ENCODE results near the gene COQ9.
"Not testable (repeated sequence)": the region's sequence is repeated elsewhere in the genome, so short reads cannot be mapped to it uniquely, and the experiment has no call there.

Gene COQ9

DNA sequence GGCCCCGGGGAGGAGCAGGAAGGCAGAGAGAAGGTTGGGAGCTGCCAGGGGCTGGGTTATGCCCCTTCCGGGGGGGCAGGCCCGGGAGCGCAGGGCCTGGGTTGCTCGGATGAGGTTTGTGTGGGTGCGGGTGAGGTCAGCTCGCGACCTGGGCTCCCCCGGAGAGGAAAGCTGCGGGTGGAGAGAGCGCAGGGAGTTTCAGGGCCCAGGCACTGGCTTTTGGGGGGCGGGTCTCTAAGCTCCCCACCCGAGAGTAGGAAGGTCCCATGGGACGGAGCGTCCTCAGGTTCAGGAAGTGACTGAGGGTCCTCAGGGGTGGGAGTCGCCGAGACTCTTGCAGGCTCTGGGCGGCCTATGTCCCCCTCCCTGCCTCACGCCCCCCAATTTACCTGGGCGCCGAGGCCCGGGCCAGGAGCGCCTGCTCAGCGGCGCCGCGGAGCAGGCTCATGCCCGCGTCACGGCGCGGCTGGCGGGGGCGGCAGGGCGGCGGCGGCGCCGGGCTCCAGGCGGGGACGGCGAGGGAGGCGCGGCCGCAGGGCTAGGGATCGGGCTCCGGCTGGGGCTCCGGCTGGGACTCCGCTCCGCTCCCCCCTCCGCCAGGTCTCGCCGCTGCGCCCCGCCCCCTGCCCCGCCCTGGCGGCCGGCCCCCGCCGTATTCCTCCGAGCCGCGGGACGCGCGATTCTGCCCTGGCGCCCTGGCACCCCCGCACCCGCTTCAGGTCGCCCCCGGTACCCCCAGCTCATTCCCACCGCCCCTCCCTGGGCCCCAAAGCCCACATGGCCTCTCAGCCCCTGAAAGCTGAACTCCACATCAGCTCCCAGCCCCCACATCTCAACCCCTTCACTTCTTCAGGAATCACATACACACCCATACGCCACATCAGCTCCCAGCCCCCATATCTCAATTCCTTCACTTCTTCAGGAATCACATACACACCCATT lies 38.9 kb downstream of the COQ9 start, which contains the start of gene DOK4:
TSS of gene DOK4 (minus strand) at position 578 of the 942 bp plus-strand sequence. CDS start 6,986 bp downstream, outside the sequence.
- DNase-seq (ENCODE audit: low read depth), result peak; percentile 68

GRCh38 chr16:57486858-57487834 lies 39.9 kb downstream of the COQ9 start:
- no peak for DNase-seq (ENCODE audit: low read depth)

GRCh38 chr16:57489229-57489628 lies 42.0 kb downstream of the COQ9 start:
- DNase-seq (ENCODE audit: low read depth), result no peak

DNA sequence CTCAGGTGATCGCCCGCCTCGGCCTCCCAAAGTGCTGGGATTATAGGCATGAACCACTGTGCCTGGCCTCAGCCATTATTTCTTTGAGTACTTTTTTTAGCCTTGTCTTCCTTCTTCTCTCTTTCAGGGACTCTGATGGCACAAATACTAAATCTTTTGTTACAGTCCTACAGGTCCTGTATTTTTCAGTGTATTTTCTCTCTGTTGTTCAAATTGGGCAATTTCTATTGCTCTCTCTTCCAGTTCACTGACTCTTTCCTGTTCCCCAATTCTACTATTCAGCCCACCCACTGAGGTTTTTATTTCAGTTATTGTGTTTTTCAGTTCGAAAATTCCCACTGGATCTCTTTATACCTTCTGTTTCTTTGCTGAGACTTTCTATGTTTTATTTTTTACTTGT lies 46.5 kb downstream of the COQ9 start:
- DNase-seq (ENCODE audit: low read depth), result no peak

DNA sequence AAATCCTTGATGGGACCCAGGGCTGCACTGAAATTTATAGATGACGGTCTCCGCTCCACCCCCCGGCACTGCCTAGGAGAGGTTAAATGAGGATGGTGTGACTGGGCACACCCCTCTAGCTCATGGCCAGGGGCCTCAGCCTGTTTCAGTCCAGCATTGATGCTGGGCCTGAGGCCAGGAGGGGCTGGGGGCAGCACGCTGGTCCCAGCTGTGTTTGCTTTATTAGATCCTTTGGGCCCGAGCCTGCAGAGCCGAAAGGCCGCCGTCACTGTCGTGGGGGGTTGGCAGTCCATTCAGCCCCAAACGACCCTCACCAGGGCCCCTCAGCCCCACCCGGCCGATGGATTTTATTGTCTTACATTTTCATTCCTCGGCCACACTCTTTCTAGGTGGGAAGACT lies 49.8 kb downstream of the COQ9 start:
- no peak for DNase-seq (ENCODE audit: low read depth)

DNA sequence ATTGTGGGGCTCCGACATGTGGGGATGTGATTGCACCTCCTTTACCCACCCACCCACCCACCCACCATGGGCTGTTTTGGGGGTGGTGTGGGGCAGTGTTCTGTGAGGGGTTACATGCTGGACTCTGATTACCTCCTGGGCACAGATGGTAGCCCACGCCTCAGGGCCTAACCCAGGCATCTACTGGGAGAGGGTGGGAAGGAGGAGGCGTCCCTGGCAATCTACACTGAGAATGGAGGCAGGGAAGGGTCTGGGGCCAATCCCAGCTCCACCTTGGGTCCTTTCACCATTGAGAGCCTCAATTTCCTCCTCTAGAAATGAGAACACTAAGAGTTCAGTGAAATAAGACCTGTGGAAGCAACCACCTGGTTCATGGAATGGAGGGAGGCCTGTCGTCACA lies 50.8 kb downstream of the COQ9 start:
- no peak for DNase-seq (ENCODE audit: low read depth)

GRCh38 chr16:57499941-57500340 lies 52.7 kb downstream of the COQ9 start:
- not testable (repeated sequence) for DNase-seq (ENCODE audit: low read depth)

DNA sequence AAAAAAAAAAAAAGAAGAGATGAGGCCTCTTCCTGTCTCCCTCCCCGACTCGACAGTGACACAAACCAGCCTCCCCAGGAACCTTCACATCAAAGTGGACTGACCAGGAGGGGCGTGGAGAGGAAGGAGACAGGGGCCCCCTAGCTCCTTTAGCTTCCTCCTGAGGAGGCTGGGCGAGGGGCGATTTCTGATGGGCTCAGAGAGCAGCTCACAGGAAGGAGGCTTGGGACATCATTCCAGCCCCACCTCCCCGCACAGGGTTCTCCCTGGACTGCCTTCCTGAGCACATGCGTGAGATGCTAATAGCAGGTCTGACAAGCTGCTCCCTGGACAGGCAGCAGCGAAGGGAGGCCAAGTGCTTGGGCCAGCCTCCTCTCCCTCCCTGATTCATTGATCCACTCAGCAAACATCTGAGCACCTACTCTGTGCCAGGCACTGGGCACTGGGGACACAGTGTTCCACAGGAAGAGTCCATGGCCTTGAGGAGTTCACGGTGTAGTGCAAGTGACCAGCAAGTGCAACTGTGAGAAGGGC lies 53.4 kb downstream of the COQ9 start:
- DNase-seq (ENCODE audit: low read depth), result no peak

GRCh38 chr16:57501492-57501891 lies 54.2 kb downstream of the COQ9 start:
- no peak for DNase-seq (ENCODE audit: low read depth)

DNA sequence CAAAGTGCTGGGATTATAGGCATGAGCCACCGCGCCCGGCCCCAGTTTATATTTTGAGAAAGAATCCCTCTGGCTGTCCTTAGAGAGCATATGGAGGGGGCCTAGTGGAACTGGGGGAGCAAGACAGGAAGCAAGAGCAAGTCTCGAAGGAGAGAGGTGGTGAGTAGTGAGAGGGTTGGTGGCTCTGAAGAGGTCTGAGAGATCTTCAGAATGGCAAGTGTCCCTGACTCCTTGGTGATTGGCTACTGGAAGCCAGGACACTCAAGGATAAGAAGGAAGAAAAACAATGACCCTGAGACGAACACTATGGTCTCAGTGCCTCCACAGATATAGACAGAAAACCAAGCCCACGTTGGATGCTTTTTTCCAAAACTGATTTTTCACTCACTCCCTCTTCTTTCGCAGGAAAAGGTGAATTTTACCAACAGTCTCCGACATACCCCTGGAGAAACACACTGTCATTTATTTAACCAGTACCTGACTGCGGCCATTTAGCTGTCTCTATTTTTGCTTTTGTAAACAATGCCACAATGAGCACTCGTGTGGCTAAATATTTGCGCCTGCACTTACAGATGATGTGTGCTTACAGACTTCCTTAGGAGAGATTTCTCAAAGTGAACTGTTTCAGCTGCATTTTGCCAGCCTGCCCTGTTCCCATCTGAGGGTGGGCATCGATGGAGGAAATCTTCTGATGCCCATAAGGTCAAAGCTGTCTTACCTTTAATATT lies 54.9 kb downstream of the COQ9 start:
- DNase-seq (ENCODE audit: low read depth), result no peak

GRCh38 chr16:57503366-57503765 lies 56.1 kb downstream of the COQ9 start:
- no peak for DNase-seq (ENCODE audit: low read depth)

DNA sequence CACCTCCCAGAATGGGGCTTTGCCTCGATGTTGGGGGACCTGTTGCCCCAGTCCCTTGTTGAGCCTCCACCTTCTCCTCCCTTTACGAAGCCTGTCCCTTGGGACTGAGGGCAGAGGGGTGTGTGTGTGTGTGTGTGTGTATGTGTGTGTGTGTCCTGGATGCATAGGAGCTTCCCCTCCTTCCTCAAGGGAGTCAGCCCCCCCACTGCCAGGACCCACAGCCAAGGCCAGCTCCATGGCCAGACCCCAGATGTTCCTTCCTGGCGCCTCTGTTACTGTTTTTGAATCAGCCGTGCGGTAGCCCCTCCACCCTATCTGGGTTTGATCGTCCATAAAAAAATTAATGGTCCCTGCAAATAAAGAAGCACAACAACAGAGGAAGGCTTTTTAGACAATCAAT lies 56.7 kb downstream of the COQ9 start:
- DNase-seq (ENCODE audit: low read depth), result no peak

GRCh38 chr16:57504491-57504890 lies 57.2 kb downstream of the COQ9 start:
- no peak for DNase-seq (ENCODE audit: low read depth)

GRCh38 chr16:57505169-57505568 lies 57.9 kb downstream of the COQ9 start:
- no peak for DNase-seq (ENCODE audit: low read depth)

DNA sequence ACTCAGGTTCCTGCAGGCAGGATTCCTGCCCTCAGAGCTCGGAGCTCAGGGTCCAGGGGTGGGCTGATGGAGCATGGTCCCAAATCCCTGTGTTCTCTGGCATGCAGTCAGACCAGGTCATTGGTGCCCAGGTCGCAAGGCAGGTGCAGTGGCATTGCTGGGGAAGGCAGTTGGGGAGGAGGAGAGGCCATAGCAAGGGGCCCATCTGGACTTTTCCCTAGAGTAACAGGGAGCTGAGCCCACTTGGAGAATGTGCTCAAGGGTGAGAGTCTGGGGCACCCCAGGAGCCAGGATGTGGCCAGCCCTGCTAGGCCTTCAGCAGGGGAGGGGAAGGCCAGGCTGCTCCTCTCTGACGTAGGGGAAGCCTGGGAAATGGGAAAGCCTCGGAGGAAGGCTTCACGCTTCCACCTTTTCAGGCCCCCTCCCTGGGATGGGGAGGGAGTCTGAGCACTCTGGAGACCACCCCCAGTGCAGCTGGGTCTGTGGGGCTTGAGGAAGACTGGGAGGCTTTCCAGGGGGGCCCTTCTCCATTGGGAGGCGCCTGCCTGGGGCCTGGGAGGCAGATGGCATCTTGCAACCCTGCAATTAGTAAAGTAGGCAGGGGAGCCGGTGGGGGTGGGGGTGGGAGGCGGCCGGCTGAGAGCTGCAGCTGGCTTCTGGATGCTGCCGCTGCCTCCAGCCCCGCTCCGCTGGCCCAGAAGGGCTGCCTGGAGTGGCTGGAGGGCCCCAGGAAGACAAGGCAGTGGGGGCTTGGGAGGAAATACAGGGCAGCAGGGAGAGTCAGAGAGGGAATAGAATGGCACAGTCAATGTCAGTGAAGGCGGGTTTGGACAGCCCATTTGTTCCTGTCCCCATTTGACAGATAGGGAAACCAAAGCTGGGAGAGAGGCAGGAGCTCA lies 60.1 kb downstream of the COQ9 start:
- DNase-seq (ENCODE audit: low read depth), result no peak

DNA sequence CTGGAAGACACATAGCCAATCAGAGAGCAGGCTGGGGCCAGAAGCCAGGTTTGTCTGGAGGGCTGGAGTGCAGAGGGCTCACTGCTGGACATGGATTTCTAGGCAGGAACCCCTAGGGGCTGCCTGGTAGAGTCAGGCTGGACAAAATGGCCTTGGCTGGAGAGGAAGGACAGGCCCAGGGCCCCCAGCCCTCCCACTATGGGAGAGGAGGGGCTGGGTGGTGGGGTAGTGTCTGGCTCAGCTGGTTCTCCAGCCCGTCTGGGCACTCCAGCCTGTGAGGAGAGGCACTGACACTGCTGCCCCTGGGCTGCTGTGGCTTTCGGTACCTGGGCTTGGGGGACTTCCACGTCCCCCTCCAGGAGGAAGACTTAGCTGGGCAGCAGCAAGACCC lies 60.8 kb downstream of the COQ9 start:
- no peak for DNase-seq (ENCODE audit: low read depth)

DNA sequence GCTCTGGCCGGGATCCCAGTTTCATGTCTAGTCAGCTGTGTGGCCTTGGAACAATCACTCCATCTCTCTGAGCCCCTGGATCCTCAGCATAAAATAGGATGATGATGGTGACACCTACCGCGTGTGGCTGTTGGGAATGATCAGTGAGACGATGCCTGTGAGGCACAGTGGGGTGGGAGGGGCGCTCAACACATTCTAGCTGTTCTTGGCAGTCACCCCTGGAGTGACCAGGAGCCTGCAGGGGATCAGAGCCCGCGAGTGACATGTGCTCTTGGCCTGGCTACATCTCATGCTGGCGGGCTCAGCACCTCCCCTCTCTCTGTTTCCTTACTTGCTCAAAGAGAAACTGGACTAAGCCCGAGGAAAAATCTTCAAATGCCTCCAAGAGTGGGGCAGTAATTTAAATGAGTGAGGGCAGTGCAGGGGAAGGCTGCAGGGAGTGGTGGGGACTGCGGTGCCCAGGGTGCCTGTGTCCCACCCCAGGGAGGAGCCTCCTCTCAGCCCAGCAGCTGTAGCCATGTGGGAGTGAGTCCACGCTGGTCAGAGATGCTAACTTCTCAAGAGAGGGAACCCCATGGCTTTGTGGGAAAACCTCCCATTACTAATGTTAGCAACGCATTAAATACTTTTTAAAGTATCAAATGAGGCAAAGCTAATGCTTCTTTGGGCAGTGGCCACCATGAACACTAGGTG lies 62.1 kb downstream of the COQ9 start:
- DNase-seq (ENCODE audit: low read depth), result no peak

- DNase-seq (ENCODE audit: low read depth), result no peak
Measured at GRCh38 chr16:57510016-57510871, 63.0 kb downstream of the COQ9 start.
